H1 (cell line): ENCODE data around the gene TFCP2L1. TPM values are rescaled to one million over a fixed set of nuclear protein-coding genes. Genes with fewer than 3 reads are reported as not detected.

Experiments
- CTCF ChIA-PET: fragments of 300-600 bp; sonication (Branson Sonifier 250); formaldehyde crosslinking; loops from one replicate; lab custom pipeline; 2021; ENCODE audit not compliant: partially characterized antibody; lab: Charles Lee
- POLR2A ChIA-PET: fragments of 300-600 bp; sonication (Branson Sonifier 250); formaldehyde crosslinking; loops from one replicate; lab custom pipeline; 2021; ENCODE audit warnings: inconsistent platforms; ENCODE audit not compliant: partially characterized antibody; lab: Charles Lee
- DNase-seq, 2 experiments: peaks; one replicate each; pipeline versions ENCODE4 v3.0.0 to v3.0.0-alpha.2; 2010 to 2022; ENCODE audit warnings: low spot score in 2 of 2, low read depth in 1 of 2, mixed read lengths in 1 of 2
- FAIRE-seq: peaks from 2 replicates; lab custom pipeline; 2011; peaks lifted over from hg19 to GRCh38; lab: Jason Lieb, UNC
- H2AFZ ChIP-seq: 2 replicates; pipeline ENCODE4 v1.8.1; 2012; ENCODE audit warnings: low read length, inconsistent platforms
- H2AK5ac ChIP-seq: 2 replicates; pipeline ENCODE4 v1.6.1; 2013; ENCODE audit warnings: low read depth, low read length
- H2BK120ac ChIP-seq: replicated peaks from 2 replicates; pipeline ENCODE3; 2013; ENCODE audit warnings: low read depth, low read length, inconsistent platforms
- H2BK12ac ChIP-seq: 2 replicates; pipeline ENCODE4 v1.6.1; 2013; ENCODE audit warnings: low read depth, low read length
- H2BK15ac ChIP-seq: 2 replicates; pipeline ENCODE4 v1.6.1; 2013; ENCODE audit warnings: low read length
- H2BK20ac ChIP-seq: 2 replicates; pipeline ENCODE4 v1.6.1; 2013; ENCODE audit warnings: low read length
- H2BK5ac ChIP-seq: 2 replicates; pipeline ENCODE4 v1.6.1; 2013; ENCODE audit warnings: low read depth, low read length
- H3K14ac ChIP-seq: 2 replicates; pipeline ENCODE4 v1.6.1; 2013; ENCODE audit warnings: inconsistent platforms; ENCODE audit not compliant: insufficient read length
- H3K18ac ChIP-seq: 2 replicates; pipeline ENCODE4 v1.6.1; 2013; ENCODE audit warnings: low read length; ENCODE audit errors: extremely low read depth
- H3K23ac ChIP-seq: 2 replicates; pipeline ENCODE4 v1.6.1; 2013; ENCODE audit warnings: inconsistent platforms; ENCODE audit not compliant: insufficient read length
- H3K23me2 ChIP-seq: 2 replicates; pipeline ENCODE4 v1.6.1; 2013; ENCODE audit warnings: low read depth, low read length
- H3K27ac ChIP-seq: 2 replicates; pipeline ENCODE4 v1.6.1; 2011; ENCODE audit warnings: low read depth, low read length, inconsistent platforms
- H3K27me3 ChIP-seq, 4 experiments: replicated peaks in 1 of 4; 1 replicate in 1 of 4; 2 replicates in 3 of 4; pipeline versions ENCODE4 v1.6.1 to v1.8.1; 2011 to 2013; ENCODE audit warnings: low read length in 3 of 4, mild to moderate bottlenecking in 3 of 4, inconsistent platforms in 2 of 4, mixed read lengths in 2 of 4, moderate library complexity in 1 of 4; ENCODE audit not compliant: control insufficient read depth in 3 of 4, insufficient read depth in 3 of 4; ENCODE audit errors: extremely low read depth in 1 of 4
- H3K36me3 ChIP-seq, 4 experiments: 2 replicates each; pipeline versions ENCODE4 v1.6.1 to v1.8.1; 2011 to 2013; ENCODE audit warnings: mild to moderate bottlenecking in 4 of 4, low read length in 3 of 4, moderate library complexity in 2 of 4, control low read depth in 1 of 4, inconsistent platforms in 1 of 4; ENCODE audit not compliant: insufficient read depth in 4 of 4, control insufficient read depth in 2 of 4
- H3K4ac ChIP-seq: replicated peaks from 2 replicates; pipeline ENCODE3; 2013; ENCODE audit warnings: low read length, low read depth, mixed read lengths, inconsistent platforms; ENCODE audit not compliant: insufficient read length
- H3K4me1 ChIP-seq, 4 experiments: replicated peaks in 1 of 4; 1 replicate in 1 of 4; 2 replicates in 3 of 4; pipeline versions ENCODE4 v1.6.1 to v1.8.1; 2011 to 2013; ENCODE audit warnings: low read length in 3 of 4, inconsistent platforms in 2 of 4, mixed read lengths in 1 of 4; ENCODE audit not compliant: insufficient read depth in 4 of 4, control insufficient read depth in 3 of 4
- H3K4me2 ChIP-seq, 2 experiments: 2 replicates each; pipeline versions ENCODE4 v1.6.1 to v1.8.1; 2011 to 2013; ENCODE audit warnings: low read depth in 2 of 2, low read length in 2 of 2, control low read depth in 1 of 2, inconsistent platforms in 1 of 2, mild to moderate bottlenecking in 1 of 2; ENCODE audit not compliant: insufficient read depth in 1 of 2
- H3K4me3 ChIP-seq, 4 experiments: fragments of 200-600, 300-600 bp in 1 of 4; sonication (generic), shearing (Covaris generic), sonication (Bioruptor Twin) in 1 of 4; 2 replicates each; pipeline versions ENCODE4 v1.5.1 to v1.8.1; 2011 to 2016; ENCODE audit warnings: low read length in 4 of 4, low read depth in 3 of 4, control low read depth in 2 of 4, inconsistent platforms in 2 of 4, mild to moderate bottlenecking in 2 of 4, mixed read lengths in 1 of 4, moderate library complexity in 1 of 4; ENCODE audit not compliant: insufficient read depth in 2 of 4; ENCODE audit errors: extremely low read depth in 1 of 4
- H3K56ac ChIP-seq: replicated peaks from 2 replicates; pipeline ENCODE3; 2013; ENCODE audit warnings: low read depth, mild to moderate bottlenecking, mixed read lengths, low read length, inconsistent platforms; ENCODE audit not compliant: insufficient read length
- H3K79me1 ChIP-seq: 2 replicates; pipeline ENCODE4 v1.6.1; 2013; ENCODE audit warnings: low read depth, low read length, control low read depth
- H3K79me2 ChIP-seq, 2 experiments: 2 replicates each; pipeline versions ENCODE4 v1.6.1 to v1.8.1; 2012 to 2013; ENCODE audit warnings: low read length in 2 of 2, mild to moderate bottlenecking in 2 of 2, inconsistent platforms in 1 of 2; ENCODE audit not compliant: insufficient read depth in 2 of 2, control insufficient read depth in 1 of 2
- H3K9ac ChIP-seq, 4 experiments: replicated peaks in 1 of 4; 1 replicate in 1 of 4; 2 replicates in 3 of 4; pipeline versions ENCODE4 v1.6.1 to v1.8.1; 2011 to 2013; ENCODE audit warnings: low read depth in 3 of 4, low read length in 3 of 4, control low read depth in 2 of 4, mild to moderate bottlenecking in 2 of 4, moderate library complexity in 2 of 4, inconsistent platforms in 1 of 4; ENCODE audit errors: extremely low read depth in 1 of 4
- H3K9me3 ChIP-seq, 2 experiments: 2 replicates each; pipeline versions ENCODE4 v1.6.1 to v1.8.1; 2012 to 2013; ENCODE audit warnings: mild to moderate bottlenecking in 2 of 2, moderate library complexity in 2 of 2, control low read depth in 1 of 2, inconsistent platforms in 1 of 2, low read depth in 1 of 2, low read length in 1 of 2, mixed read lengths in 1 of 2; ENCODE audit not compliant: insufficient read depth in 2 of 2
- H4K20me1 ChIP-seq, 2 experiments: replicated peaks in 1 of 2; 2 replicates each; pipeline versions ENCODE3 to v1.8.1; 2011 to 2013; ENCODE audit warnings: inconsistent platforms in 2 of 2, low read length in 2 of 2, mild to moderate bottlenecking in 1 of 2; ENCODE audit not compliant: insufficient read depth in 2 of 2, control insufficient read depth in 1 of 2
- H4K5ac ChIP-seq: 2 replicates; pipeline ENCODE4 v1.6.1; 2013; ENCODE audit warnings: low read length, low read depth, mixed read lengths, inconsistent platforms; ENCODE audit not compliant: insufficient read length
- H4K8ac ChIP-seq: 2 replicates; pipeline ENCODE4 v1.8.0; 2013; ENCODE audit warnings: mild to moderate bottlenecking, moderate library complexity, low read length, inconsistent platforms; ENCODE audit not compliant: insufficient read depth; ENCODE audit errors: extremely low read depth
- H4K91ac ChIP-seq: replicated peaks from 2 replicates; pipeline ENCODE3; 2013; ENCODE audit warnings: low read length, mixed read lengths, inconsistent platforms; ENCODE audit not compliant: insufficient read length
- EGR1 ChIP-seq: IDR thresholded peaks from 2 replicates; pipeline ENCODE4 v1.6.1; 2011; ENCODE audit warnings: low read depth, low read length, borderline replicate concordance
- GTF2F1 ChIP-seq: IDR thresholded peaks from 2 replicates; pipeline ENCODE4 v1.6.1; 2012; ENCODE audit warnings: low read depth, low read length, improper control_type of control experiment, borderline replicate concordance
- JUN ChIP-seq: IDR thresholded peaks from 2 replicates; pipeline ENCODE4 v1.6.1; 2011; ENCODE audit warnings: low read depth, mild to moderate bottlenecking, improper control_type of control experiment, low read length
- JUND ChIP-seq: IDR thresholded peaks from 2 replicates; pipeline ENCODE4 v1.6.1; 2011; ENCODE audit warnings: mild to moderate bottlenecking, improper control_type of control experiment, low read length
- PHF8 ChIP-seq: fragments of 200-600 bp; sonication (generic); conservative IDR thresholded peaks from 2 replicates; pipeline ENCODE4 v1.7.1; 2012; ENCODE audit warnings: low read depth, mild to moderate bottlenecking, inconsistent platforms, low read length, moderate library complexity
- RBBP5 ChIP-seq: IDR thresholded peaks from 2 replicates; pipeline ENCODE4 v1.7.1; 2012; ENCODE audit warnings: low read depth, mild to moderate bottlenecking, inconsistent platforms, low read length, moderate library complexity, borderline replicate concordance
- SAP30 ChIP-seq: fragments of 300-600 bp; sonication (generic); IDR thresholded peaks from 2 replicates; pipeline ENCODE4 v1.7.1; 2012; ENCODE audit warnings: low read length, moderate library complexity, mild to moderate bottlenecking, inconsistent platforms; ENCODE audit not compliant: insufficient read depth, insufficient replicate concordance
- SIN3A ChIP-seq, 2 experiments: IDR thresholded peaks in 1 of 2; conservative IDR thresholded peaks in 1 of 2; 2 replicates each; pipeline ENCODE4 v1.6.1; 2011 to 2012; ENCODE audit warnings: low read length in 2 of 2, improper control_type of control experiment in 1 of 2, low read depth in 1 of 2, mild to moderate bottlenecking in 1 of 2
- SP1 ChIP-seq: IDR thresholded peaks from 2 replicates; pipeline ENCODE4 v1.6.1; 2011; ENCODE audit warnings: low read depth, low read length
- SP2 ChIP-seq: IDR thresholded peaks from 2 replicates; pipeline ENCODE4 v1.6.1; 2012; ENCODE audit warnings: mild to moderate bottlenecking, low read length, inconsistent platforms
- SUZ12 ChIP-seq: fragments of 200-600 bp; sonication (generic); IDR thresholded peaks from 2 replicates; pipeline ENCODE4 v1.6.1; 2012; ENCODE audit warnings: mild to moderate bottlenecking, inconsistent platforms, low read length, moderate library complexity, mixed read lengths
- TEAD4 ChIP-seq: IDR thresholded peaks from 2 replicates; pipeline ENCODE4 v1.6.1; 2012; ENCODE audit warnings: low read depth, low read length, inconsistent platforms, mixed read lengths
- WGBS, 2 experiments: shearing (Covaris generic) in 1 of 2; methylation state at CpG; one replicate each; pipeline versions ENCODE4 v1.1.6 to v1.1.7; 2013 to 2015; ENCODE audit warnings: low lambda C conversion rate in 2 of 2, mixed read lengths in 2 of 2, inconsistent platforms in 1 of 2, low coverage in 1 of 2, missing lambda C conversion rate in 1 of 2; ENCODE audit not compliant: insufficient replicate concordance in 2 of 2, insufficient coverage in 1 of 2, insufficient read length in 1 of 2; ENCODE audit errors: extremely low coverage in 1 of 2, missing lambda C conversion rate in 1 of 2; 5-methylcytosine and 5-hydroxymethylcytosine counted together
- polyA plus RNA-seq, 7 experiments: library from polyadenylated mRNA; depleted of rRNA in 3 of 7; stranded (reverse) in 5 of 7; unstranded in 2 of 7; fragments of >200 nt in 5 of 7; fragments of 200-250 nt in 2 of 7; gene quantifications; 1 replicate in 5 of 7; 2 replicates in 1 of 7; 4 replicates in 1 of 7; pipeline versions ENCODE4 v1.2.1 to v1.2.3, GENCODE V29; 2011 to 2013; ENCODE audit warnings: missing spikeins in 2 of 7, mixed read lengths in 2 of 7
- total RNA-seq: library from RNA; stranded (reverse); fragmentation: NEBNext Ultra II Directional; extraction: Animal tissue kit (Norgen Biotek cat#: 25700); gene quantifications from 2 replicates; pipeline ENCODE4 v1.2.1, GENCODE V29; 2021
- TF ChIP-seq, protein P1 (sequence below): IDR thresholded peaks from 2 replicates; pipeline ENCODE4 v1.6.1; 2011; ENCODE audit warnings: low read length, improper control_type of control experiment

The TFCP2L1 gene
- total and polyA plus RNA-seq, 2 of the 8 experiments (the other 6 are each of a cell fraction or from before 2014, with no cell fraction given), result 1.5 to 3.8 TPM

DNA sequence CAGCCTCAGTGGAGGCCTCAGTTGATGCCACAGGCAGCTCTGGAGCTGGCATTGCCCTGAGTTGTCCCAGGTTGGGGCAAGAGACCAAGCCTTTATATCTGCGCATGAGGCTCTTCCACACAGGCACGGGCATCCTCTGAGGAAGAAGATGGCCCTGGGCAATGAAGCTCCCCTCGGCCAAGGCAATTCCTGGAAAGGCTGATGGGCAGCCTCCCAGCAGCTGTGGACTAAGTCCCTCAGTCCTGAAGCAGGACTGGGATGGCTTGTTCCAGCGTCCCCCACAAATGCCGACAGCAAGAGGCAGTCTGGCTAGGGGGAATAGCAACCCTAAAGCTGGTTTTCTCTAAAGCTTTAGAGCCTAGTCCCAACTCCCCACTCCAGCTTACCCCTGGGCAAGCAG is 90.0 kb downstream of the TFCP2L1 start:
- CTCF ChIA-PET, result interaction anchor here (1.1 to 1.2 kb wide), 2 partner anchors 10 to 22 kb away, joined by 3 read pairs; no protein-coding TSS in a partner anchor
- Histone ChIP-seq H3K9me3 (no peaks in the 10 kb centered on the region), H3K27me3 (no peaks in the 10 kb centered on the region; a peak in 1 of 7 replicates), H3K4me3 (no peak overlapping the region), H3K18ac (no peak overlapping the region), H2BK15ac (no peak overlapping the region), H2AK5ac (no peak overlapping the region), H4K20me1 (no peaks in the 10 kb centered on the region), H3K23ac (no peak overlapping the region), H2BK5ac (no peak overlapping the region), H2AFZ (no peak overlapping the region), H3K79me1 (no peaks in the 10 kb centered on the region), H4K91ac (no peak overlapping the region), H3K4ac (no peak overlapping the region), H4K5ac (no peak overlapping the region), H3K36me3 (no peaks in the 10 kb centered on the region), H2BK120ac (no peak overlapping the region), H3K27ac (no peak overlapping the region), H3K4me1 (peaks cover 0 to 9% (median 6%) of the 10 kb centered on the region in 4 experiments; a peak in 2 of 7 replicates), H3K56ac (no peak overlapping the region), H3K79me2 (no peaks in the 10 kb centered on the region), H3K4me2 (no peak overlapping the region), H2BK12ac (no peak overlapping the region), H3K23me2 (no peaks in the 10 kb centered on the region), H3K14ac (no peak overlapping the region), H4K8ac (no peak overlapping the region; the same call in 1 of the 2 replicates), H2BK20ac (no peak overlapping the region), H3K9ac (no peak overlapping the region)
- WGBS, 2 experiments, result 84% methylated on average over 5 of the region's 5 CpGs; no CpG with 5 or more reads in 1 of the 2 experiments
- POLR2A ChIA-PET, result interaction anchor here (1.0 to 1.7 kb wide), 3 partner anchors 8 to 120 kb away, joined by 3 to 5 read pairs (median 3); no protein-coding TSS in a partner anchor
- FAIRE-seq (no peak), DNase-seq (no peak)
- TF ChIP-seq SUZ12 (no peak), PHF8 (no peak), SAP30 (no peak), JUN (no peak), RBBP5 (no peak), SP1 (no peak), JUND (no peak), EGR1 (no peak), TEAD4 (no peak), SP2 (no peak), SIN3A (conservative IDR thresholded peaks at IDR 0.05 in 1 of 2, IDR thresholded peaks at IDR 0.05 in 1 of 2; ENCODE audit: low read depth in 1 of 2, low read length in 2 of 2) (no peak), GTF2F1 (no peak)
- TF ChIP-seq, protein P1, sequence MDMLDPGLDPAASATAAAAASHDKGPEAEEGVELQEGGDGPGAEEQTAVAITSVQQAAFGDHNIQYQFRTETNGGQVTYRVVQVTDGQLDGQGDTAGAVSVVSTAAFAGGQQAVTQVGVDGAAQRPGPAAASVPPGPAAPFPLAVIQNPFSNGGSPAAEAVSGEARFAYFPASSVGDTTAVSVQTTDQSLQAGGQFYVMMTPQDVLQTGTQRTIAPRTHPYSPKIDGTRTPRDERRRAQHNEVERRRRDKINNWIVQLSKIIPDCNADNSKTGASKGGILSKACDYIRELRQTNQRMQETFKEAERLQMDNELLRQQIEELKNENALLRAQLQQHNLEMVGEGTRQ, result no peak
